Germinal center (tissue), 1 donor: ENCODE data around the gene ING4.

Experiments
- DNase-seq: peaks from one replicate; pipeline ENCODE4 v3.0.0; 2012; ENCODE audit warnings: mixed read lengths, low spot score

Gene ING4

DNA sequence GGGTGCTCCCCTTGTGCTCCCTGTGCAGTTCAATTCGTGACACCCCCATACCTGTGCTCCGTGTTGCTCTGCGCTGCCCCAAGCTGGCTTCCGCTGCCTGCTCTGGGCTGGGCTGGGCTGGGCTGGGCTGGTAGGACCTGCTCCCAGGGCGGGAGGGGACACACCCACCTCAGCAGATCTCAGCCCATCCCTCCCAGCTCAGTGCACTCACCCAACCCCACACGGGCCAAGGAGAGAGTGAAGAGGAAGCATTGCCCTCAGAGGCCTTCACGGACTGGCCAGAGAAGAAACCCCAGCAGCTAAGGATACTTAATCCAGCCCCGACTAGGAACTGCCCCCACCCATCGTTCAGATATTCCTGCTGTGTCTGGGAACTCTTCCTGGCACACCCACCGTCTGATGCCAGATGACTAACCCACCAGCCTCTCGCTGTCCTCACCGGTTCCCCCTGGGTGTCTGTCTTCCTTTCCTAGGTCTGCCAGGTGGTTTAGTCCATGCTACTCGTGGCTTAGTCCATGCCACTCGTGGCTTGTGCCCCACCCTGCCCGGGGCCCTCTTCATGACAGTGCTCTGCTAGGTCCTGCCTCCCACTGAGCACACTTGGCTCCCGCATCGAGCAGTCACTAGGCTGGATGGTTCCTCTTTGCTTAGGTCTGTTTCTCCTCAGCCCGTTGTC, 26.9 kb downstream of the ING4 start, which contains the start of gene LPAR5:
LPAR5 (minus strand) TSS at position 104 of the 676 bp plus-strand sequence. CDS start 14,711 bp downstream, outside the sequence.
- peak; percentile 78 for DNase-seq

GRCh38 chr12:6635375-6635855, 27.5 kb downstream of the ING4 start:
- peak; percentile 66 for DNase-seq

- DNase-seq, result peak; percentile 61
Observed at GRCh38 chr12:6632026-6632983, 30.6 kb downstream of the ING4 start.

GRCh38 chr12:6631549-6631961, 31.4 kb downstream of the ING4 start:
- DNase-seq, result no peak

DNA sequence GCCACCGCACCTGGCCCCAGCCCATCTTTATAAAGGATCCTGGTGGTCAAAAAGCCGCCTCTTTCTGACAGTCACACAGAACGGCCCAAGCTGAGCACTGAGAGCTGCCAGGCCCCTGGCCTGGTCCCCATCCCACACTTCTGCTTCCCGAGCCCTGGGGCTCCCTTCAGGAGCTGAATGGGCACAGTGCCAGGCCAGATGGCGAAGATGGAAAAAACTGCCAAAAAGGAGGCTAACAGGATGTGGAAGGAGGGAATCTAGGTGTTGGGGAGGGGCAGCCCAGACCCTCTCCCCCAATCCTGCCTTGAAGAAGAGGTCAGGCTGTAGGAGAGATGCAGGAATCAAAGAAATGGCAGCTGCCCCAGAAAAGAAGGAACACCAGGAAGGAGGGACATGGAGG, 32.2 kb downstream of the ING4 start:
- DNase-seq, result no peak

DNA sequence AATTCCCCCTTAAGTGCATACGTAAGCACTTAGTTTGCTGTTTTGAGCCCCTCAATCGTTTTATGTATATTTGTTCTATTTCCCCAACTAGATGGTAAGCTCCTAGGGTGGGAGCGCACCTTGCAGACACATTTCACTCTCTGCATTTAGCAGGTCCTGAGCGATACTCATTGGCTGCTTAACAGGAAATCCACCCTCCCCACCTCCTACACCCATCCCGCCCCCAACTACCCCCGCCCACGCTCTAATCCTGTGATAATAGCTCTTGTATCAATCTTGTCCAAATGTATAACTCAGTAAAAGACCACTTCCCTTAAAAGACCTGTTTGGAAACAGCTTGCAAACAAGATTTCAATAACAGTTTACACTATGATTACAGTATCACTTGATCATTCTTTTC, 35.3 kb downstream of the ING4 start:
- DNase-seq, result no peak

- no peak for DNase-seq
Observed at GRCh38 chr12:6626654-6627283, 36.1 kb downstream of the ING4 start.

DNA sequence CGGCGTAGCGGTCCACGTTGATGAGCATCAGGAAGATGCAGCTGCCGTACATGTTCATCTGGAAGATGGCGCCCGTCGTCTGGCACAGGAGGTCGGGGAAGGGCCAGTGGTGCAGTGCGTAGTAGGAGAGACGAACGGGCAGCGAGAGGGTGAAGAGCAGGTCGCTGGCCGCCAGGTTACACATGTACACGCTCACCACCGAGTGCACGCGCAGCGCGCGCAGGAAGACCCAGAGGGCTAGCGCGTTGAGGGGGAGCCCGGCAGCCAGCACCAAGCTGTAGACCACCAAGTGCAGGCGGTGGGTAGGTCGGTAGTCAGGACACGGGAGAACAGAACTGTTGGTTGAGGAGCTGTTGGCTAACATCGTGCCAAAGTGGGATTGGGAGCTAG, 42.0 kb downstream of the ING4 start:
- no peak for DNase-seq

DNA sequence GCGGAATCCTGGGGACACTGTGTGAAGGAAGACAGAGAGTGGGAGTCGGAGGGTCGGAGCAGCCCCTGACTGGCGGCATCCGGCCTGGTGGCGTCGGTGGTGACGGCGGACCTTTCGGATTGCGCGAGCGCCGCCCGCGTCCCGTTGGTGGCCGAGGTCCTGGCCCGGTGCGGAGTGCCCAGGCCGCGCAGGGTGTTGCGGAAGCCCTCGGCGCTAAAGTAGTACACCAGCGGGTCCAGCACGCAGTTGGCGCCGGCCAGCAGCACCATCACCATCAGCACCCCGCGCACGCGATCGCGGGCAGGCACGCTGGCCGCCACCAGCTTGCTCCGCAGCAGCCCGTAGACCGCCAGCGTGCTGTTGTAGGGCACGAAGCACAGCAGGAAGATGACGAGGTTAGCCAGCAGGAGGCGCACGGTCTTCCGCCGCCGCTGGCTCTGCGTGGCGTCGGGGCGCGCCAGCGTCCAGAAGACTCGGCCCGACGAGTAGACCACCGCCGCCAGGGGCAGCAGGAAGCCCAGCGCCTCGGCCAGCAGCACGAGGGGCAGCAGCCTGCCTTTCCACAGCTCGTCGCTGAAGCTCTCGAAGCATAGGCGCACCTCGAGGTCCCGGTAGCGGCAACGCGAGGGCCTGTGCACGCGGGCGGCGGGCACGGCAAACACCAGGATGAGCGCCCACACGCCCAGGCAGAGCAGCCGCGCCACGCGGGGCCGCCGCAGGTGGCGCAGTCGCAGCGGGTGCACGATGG, 42.6 kb downstream of the ING4 start:
- DNase-seq, result peak; percentile 38

- DNase-seq, result no peak
Observed at GRCh38 chr12:6618483-6619225, 44.3 kb downstream of the ING4 start.

DNA sequence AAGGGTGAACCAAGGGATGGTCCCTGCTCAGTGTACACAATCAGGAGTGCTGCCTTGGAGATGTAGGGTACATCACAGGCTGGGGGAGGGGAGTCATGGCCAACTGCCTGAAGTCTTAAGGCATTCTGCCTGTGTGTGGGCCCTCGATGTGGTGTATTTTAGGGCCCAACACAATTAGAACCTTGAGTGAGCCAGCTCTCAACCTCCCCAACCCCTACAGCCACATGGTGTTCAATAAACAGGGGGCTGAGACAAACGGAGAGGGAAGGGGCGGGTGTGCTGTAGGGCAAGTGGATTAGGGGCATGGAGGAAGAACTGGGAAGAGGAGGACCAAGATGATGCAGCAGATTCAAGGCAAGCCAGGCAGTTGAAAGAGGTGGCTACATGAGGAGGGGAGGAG, 47.1 kb downstream of the ING4 start:
- DNase-seq, result no peak

GRCh38 chr12:6614513-6615172, 48.3 kb downstream of the ING4 start:
- DNase-seq, result no peak

- peak; percentile 50 for DNase-seq
Observed at GRCh38 chr12:6613776-6614512, 49.0 kb downstream of the ING4 start.

- DNase-seq, result peak; percentile 16
Observed at GRCh38 chr12:6613015-6613775, 49.7 kb downstream of the ING4 start.

- DNase-seq, result peak; percentile 10
Observed at GRCh38 chr12:6612652-6613014, 50.3 kb downstream of the ING4 start.

GRCh38 chr12:6612247-6612646, 50.7 kb downstream of the ING4 start:
- no peak for DNase-seq

DNA sequence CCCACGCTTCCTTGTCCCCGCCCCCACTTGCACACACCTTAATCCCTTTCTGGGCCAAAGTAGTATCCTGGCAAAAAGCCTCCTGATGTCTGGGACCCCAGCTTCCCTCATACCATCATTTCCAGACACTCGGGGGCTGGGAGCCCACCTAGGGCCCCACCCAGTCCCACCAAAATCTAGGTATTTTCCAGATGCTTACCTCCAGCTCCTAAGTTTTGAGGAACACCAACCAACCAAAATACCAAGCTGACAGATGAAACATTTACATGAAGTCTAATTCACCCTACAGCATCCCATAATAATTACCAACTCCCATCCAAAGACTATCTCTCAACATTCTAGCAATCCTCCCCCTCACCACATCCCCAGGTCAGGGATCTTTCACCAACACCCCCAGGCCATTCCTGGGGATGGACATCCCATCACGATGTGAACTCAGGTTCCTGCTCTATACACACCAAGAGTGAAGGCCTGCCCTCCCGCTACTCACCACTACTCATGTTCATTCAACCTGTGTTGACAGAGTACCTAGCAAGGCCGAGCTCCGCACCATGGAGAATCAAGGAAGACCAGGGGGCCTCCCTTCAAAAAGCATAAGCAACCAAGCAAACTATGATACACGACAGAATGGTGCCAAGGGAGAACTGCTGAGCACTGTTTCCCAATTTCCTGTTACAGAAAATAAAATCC, 54.2 kb downstream of the ING4 start:
- DNase-seq, result peak; percentile 15
